Stimulated activated CD8-positive, alpha-beta memory T cell treated with anti-CD3 and anti-CD28 coated beads, Interleukin-7, amount 100 ng/mL, for 24 hours (primary cell): ENCODE data around the gene TRPC4AP.

Experiments
- DNase-seq: peaks from one replicate; pipeline ENCODE4 v3.0.0-alpha.2; 2020; ENCODE audit warnings: low read depth

The TRPC4AP gene

DNA sequence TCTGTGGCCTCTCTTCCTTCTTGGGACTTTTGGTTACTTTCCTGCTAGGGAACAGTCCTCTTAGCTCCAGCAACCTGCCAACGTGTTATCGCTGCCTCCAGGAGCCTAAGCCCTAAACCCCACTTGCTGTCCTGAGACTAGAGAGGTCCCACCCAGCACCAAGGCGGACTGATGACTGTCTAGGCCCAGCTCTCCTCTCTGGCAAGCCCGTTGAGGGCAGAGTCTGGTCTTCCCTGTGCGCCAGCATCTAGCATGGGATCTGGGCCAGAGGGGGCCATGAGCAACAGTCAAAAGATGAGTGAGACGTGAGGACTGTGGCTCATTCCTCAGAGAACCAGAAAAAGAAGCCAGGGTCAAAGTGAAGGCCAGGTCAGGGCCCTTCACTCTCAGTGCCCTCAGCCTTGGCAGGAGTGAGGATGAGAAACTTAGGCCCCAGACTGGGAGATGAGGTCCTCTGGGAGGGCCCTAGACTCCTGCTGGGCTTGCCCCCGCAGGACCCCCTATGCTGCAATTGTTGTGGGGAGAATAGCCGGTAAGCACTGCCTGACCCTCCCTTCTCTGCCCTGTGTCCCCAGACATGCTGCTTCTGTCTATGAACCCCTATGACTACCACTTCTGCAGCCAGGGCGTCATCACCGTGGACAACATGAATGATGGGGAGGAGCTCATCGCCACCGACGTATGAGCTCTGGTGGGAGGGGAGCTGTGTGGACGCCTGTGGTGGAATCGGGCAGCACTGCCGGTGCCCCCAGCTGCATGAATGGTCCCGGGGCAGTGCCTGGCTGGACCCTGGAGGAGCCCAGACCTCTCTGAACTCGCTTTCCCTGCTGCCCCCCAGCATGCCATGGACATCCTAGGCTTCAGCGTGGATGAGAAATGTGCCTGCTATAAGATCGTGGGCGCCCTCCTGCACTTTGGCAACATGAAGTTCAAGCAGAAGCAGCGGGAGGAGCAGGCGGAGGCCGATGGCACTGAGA, 106.0 kb downstream of the TRPC4AP start:
- DNase-seq = no peak

DNA sequence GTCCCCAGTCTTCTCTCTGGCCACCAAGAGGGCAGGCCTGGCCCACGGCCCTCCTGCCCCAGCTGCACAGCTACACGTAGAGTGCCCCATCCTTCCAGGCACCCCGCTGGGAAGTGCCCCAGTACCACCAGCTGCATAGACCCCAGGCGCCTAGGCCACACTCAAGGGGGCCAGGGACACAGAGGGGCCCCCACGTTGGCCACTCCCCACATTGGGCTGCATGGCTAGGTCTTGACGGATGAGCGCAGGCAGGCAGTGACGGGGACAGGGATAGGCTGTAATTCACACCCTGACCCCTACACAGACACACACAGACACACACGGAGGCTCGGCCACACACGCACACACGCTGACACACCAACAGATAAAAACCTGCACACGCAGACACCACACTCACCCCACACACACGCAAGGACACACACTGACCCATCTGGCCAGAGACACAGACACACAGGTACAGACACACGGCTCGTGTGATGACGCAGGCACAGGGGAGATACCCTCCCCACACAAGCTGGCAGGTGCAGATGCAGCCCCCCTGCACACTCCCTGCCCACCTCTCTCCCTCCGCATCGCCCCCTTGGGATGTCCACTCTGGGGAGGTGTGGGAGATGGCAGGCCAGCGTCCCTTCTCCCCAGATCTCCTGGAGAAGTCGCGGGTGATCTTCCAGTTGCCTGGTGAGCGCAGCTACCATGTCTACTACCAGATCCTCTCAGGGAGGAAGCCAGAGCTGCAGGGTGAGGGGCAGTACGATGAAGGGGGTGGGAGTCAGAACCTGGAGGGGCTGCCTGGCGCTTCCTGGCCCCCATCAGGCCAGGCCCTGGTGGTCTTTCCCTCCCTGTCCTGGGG, 106.9 kb downstream of the TRPC4AP start:
- DNase-seq = no peak

DNA sequence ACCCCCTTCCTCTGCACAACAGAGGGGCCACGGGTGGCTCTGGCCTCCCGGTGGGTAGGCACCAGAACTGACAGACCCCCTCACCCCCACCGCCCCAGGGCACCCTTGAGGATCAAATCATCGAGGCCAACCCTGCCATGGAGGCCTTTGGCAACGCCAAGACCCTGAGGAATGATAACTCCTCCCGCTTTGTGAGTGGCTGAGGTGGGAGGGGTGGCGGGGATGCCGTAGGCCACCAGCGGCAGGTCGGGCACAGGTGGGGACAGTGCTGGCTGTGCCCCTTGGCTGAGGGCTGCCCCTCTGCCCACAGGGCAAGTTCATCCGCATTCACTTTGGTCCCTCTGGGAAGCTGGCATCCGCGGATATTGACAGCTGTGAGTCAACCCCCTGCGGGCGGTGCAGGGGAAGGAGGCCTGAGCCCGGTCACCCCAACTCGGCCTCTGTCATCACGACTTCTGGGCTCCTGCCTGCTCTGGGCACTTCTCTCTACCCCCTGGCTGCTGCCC, 107.8 kb downstream of the TRPC4AP start:
- DNase-seq = no peak

DNA sequence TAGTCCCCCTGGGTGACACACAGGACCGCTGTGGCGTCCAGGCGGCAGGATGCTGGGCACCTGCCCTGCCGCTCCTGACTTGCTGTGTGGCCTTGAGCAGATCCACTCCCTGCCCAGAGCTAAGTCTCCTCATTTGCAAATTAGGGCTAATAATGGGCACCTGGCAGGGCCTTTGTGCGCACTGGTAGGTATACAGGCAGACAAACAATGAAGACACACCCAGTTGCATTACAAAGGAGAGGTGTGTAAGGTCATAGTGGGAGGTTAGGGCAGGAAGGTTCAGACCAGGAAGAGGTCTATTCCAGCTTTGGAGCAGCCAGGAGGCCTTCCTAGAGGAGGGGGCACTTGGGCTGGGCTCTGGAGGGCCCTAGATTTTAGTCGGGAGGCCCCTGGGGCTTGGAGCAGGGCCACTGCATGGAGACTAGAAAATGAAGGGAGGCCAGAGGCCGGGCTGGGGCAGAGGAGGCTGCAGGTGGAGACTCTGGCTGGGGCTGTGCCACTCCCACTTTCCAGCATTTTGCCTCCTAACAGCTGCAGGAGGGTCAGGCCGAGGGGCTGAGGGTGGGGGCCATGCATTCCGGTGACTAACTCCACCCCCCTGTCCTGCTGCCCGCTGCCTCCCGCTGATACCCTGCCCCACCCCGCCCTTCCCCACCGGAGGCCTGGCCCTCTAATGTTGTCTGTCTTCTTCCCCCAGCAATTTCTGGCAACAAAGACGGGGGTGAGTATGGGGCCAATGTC, 108.4 kb downstream of the TRPC4AP start:
- DNase-seq = no peak

DNA sequence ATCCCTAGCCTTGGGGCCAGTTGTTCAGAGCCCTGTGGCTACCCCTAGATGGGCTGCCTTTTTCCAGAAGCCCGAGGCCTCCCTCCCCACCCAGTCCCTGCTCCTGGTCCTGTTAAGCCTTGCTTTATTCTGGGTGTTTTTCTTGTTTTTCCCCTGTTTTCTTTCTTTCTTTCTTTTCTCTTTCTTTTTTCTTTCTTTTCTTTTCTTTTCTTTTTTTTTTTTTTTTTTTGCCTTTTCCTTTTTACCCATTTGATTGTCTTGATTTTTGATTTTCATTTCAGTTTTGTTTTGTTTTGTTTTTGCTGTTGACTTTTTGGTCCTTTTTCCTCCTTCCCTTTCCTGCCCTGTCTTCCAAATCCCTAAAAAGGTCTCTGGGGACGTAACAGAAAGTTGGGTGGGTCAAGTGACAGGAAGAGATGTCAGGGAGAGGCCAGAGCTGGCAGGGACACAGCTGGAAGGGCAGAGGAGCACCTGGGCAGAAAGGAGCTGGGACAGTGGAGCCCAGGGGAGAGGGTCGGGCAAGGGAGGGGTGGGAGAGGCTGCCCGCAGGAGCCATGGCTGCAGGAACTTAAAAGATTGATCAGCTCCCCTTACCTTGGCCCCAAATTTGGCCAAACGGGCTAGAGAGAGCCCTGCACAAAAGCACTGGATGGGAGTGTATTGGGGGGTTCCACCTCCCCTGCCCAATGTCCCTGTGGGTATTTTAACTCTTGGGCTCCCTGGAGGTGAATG, 109.4 kb downstream of the TRPC4AP start:
- DNase-seq = no peak

DNA sequence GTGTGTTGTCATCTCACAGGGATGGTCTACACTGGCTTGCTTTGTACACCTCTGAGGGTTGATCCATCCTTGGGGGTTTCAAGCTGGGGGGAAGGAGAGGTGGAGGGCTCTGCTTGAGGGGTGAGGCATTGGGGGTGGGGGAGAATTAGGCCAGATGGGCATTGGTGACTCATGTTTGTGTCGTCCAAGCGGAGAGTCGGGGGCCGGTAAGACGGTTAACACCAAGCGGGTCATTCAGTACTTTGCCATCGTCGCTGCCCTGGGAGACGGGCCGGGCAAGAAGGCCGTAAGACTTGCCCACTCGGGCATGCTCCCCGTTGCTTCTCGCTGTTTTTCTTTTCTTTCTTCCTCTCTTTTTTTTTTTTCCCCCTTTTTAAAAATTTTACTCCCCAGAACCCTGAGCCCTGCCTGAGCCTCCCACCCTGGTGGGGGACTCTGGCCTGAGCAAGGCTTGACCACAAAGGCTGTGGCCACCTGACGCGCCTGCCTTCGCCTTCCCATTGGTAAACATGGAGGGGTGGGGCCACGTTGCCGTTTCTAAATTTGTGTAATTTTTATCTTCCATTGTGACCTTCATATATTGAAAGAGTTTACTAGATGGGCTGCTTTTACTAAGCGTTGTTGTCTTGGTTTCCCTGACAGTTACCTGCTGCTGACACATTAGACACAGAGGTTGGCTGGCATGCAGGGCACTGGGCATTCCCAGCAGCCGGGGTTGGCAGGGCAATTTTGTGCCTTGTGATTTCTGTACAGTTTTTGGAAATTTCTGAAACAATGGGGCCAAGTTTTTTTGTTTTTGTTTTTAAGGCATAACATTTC, 110.1 kb downstream of the TRPC4AP start:
- DNase-seq = no peak

DNA sequence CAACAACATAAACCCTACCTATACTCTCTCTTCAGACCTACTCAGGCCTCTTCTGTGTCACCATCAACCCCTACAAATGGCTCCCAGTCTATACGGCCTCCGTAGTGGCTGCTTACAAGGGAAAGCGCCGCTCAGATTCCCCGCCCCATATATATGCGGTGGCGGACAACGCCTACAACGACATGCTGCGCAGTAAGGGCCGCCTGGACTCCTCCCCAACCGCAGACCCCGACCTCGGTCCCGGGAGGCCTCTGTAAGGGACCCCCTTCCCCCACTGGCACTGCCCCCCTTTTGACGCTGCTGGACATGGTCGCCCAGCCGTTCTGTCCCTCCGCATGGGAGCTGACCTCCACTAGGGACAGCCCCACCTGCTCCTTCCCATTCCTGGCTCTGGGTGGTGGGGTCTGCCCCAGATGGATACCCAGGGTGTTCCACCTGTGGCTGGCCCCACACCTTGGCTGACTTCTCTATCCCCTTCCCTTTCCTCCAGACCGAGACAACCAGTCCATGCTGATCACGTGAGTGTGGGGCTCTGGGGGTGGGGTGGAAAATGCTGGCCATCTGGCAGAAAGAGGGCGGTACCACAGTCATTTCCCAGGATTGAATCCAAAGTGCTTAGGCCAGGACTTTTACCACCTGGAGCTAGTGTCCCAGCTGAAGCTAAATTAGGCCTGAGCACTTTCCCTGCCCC, 111.9 kb downstream of the TRPC4AP start:
- no peak for DNase-seq

DNA sequence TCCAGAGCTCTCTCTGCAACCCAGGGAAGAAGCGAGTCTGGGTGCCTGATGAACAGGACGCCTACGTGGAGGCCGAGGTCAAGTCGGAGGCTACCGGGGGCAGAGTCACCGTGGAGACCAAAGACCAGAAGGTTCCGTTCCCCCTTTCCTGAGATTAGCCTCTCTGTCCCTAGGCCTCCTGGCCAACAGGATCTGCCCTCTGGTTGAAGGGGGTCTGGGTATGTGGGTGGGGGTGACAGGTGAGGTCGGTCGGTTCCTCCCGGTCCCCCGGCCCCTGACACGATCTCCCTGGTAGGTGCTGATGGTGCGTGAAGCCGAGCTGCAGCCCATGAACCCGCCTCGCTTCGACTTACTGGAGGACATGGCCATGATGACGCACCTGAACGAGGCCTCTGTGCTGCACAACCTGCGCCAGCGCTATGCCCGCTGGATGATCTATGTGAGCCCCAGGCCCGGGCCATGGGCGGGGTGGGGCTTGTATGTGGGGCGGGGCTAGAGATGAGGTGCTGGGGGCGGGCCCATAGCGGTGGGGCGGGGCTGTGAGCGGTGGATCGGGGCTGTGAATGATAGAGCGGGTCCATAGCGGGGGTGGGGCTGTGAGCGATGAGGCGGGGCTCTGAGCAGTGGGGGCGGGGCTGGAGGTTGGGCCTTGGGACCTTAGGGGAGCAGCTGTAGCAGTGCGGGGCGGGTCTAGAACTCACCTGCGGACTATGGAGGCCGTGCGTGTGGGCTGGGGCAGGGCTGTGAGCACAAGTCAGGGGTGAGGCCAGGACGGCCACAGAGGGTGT, 113.0 kb downstream of the TRPC4AP start:
- no peak for DNase-seq

DNA sequence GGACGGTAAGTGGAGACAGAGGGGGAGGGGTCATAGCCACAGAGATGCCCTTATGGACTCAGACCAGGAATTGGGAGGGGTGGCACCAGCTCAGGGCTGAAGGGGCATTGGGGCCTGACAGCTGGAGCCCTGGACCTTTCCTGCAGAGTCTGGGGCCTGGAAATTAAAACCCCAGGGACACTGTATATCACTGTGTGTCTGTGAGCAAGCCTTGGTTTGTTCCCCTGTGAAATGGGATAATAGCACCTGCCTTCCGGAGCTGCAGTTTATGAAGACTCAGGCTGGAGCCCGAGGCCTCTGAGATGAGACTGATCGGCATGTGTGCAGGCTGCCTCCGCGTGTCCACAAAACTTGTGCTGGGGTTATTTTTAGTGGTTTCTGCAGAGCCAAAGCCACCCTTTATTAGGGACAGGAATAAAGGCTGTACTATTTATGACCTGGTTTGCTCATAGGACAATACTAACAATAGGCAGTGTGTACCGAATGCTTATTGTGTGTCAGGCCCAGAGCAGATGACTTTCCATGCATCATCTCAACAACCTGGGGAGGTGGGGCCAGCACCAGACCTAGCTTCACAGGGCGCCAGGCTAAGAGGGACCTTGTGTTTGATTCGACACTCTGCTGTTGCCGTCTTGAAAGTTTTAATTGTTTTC, 114.4 kb downstream of the TRPC4AP start:
- no peak for DNase-seq

DNA sequence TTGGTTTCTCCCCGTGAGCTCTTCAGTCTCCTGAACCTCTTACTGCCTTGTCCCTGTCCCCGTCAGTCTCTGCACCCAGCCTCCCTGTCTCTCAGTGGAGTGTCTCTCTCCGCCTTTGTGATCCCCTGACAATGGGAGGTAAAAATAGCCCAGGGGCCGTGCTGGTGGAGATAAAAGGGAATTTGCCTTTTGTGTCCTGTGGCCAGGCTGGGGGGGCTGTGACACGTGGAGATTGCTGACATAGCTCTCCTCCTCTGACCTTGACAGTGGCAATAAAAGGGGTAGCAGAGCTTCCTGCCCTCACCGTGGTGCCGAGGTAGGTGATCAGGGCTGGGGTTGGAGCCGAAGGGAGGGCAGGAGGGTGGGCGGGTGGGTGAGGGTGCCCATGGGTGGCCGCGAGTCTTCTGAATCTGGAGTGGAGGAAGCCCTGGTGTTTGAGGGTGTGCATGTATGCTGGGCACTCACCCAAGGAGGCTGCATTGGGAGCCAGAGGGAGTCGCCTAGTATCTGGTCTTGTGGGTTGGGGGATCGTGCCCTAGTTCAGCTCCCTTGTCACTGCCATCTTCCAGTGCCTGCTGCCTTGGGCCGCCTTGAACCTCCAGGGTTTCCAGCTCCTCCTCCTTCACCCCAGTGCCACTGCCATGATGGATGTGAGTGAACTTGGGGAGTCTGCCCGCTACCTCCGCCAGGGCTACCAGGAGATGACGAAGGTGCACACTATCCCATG, 115.1 kb downstream of the TRPC4AP start:
- DNase-seq = no peak

DNA sequence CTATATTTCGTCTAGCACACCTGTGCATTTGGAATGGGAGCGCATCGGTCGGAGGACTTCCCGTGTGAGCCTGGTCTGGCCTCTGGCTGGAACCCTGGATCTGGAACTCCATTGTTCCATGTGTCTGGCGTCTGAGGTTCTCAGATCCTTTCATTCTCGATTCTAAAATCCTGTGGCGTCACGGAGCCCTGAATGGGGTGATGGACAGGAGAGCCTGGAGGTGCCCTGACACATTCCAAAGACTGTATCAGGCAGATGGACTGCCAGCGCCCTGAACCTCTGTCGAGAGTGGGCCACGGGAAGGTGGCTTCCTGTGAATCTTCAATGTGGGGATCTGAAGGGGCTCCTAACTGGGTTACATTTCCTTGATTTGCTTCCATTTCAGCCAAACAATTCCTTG, 116.3 kb downstream of the TRPC4AP start:
- no peak for DNase-seq

DNA sequence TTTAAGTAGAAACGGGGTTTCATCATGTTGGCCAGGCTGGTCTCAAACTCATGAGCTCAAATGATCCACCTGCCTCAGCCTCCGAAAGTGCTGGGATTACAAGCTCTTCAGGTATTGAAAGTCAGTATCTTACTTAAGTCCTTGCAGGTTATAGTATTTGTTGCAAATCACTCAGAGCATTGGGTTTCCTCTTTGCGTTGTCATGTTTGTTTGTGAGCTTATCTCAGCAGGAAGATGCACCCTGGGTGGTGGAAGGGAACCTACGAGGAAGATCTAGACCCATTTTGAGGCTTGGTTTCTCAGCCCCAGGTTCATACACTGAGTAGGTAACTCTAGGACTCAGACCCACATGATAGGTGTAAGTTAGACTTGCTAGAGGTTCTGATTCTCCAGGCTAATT, 118.4 kb downstream of the TRPC4AP start:
- no peak for DNase-seq

DNA sequence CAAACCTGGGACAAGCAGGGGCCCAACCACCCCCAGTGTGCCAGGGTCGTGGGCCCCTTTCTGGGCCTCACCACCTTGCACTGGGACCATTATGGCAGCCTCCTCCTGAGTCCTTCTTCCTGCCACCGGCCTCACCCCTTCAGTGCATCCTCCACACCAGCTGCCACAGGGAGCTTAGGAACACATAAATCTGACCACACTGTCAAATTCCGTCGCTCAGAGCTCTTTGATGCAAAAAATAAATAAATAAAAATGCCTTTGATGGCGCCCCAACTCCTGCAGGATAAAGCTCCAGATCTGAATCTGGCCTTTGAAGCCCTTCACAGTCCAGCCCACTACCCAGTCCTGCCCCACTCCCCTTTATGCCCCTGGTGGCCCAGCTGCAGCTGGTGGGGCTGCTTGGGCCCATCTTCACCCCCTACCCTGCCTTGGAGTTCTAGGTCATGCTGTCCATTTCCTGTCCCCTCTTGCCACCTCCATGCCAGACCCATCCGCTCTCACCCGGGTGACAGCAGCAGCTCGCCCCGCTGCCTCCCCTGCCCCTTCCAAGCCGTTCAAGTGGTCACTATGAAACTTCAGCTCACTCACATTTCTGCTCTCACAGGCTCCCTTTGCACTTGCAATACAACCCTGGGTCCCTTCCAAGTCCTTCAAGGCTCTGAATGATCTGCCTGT, 120.9 kb downstream of the TRPC4AP start:
- no peak for DNase-seq

DNA sequence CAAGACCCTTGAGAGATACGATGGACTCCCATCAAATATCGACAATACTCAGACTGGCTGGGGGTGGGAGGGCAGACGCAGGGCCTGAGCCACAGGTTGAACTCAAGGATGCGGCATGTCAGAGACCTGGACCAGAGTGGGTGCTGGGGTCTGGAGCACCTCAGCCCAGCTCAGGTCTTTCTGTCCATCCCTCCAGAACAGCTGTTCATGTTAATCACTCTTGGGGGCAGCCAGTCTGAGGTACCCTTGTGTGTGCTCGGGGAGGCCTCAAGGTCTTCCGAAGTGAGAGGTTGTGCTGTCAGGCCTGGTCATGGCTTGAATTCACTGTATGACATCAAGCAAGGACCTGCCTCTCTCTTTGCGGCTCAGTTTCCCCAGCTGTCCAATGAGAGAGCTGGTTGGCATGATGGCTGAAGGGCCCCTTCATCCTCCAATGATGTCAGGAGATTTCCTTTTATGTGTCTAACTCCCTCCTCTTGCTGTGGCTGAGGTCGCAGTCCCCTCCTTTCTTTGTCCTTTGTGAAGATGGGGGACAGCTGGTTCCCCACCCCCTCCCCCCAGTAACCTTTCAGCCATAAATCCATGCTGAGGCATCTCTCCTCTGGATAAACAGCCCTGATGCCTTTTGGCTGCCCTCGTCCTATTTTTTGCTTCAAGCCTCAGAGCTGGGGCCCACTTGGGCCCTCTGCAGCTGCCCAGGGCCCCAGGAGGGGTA, 121.6 kb downstream of the TRPC4AP start:
- no peak for DNase-seq

DNA sequence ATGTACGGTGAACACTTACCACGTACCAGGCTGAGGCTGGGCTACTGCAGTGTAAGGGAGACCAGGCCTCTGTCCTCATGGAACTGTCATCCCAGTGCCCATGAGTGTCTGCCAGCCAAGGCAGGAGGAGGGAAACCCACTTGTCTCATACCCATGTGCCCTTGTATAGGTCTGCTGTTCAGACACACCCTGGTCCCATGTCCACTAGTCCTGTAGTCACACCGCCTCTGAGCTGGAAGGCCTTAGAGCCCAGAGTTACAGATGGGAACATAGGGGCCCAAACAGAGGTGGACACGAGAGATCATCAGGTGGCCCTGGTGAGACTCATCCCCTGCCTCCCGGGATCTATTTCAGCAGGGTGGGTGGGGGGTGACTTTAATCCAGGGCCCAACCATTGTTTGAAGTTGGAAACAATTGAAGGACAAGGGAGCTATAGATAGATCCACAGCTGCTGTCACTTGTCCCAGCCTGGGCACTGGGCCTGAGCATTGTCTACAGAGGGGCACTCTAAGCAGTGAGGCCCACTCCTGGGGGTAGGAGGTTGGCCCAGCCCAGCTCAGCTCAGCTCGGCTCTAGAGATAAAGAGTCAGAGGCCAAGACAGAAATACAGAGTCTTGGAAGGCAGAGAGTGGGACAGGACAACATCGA, 122.3 kb downstream of the TRPC4AP start:
- no peak for DNase-seq
